A549 treated with AZD9567 at 1 μM for 4 hours (cell line): ENCODE results near the gene PSME3. TPM values are rescaled to one million over a fixed set of nuclear protein-coding genes. Genes with fewer than 3 reads are reported as not detected.

ENCODE experiments used
- total RNA-seq: library from RNA; stranded (reverse); fragments of 200-300 nt; extraction: Qiagen RNA extraction; gene quantifications from 5 replicates; pipeline ENCODE4 v1.2.3, GENCODE V29; 2022; ENCODE audit not compliant: insufficient read depth

The PSME3 gene
- total RNA-seq: 223 to 270 TPM (median 236 TPM) in 5 replicates

DNA sequence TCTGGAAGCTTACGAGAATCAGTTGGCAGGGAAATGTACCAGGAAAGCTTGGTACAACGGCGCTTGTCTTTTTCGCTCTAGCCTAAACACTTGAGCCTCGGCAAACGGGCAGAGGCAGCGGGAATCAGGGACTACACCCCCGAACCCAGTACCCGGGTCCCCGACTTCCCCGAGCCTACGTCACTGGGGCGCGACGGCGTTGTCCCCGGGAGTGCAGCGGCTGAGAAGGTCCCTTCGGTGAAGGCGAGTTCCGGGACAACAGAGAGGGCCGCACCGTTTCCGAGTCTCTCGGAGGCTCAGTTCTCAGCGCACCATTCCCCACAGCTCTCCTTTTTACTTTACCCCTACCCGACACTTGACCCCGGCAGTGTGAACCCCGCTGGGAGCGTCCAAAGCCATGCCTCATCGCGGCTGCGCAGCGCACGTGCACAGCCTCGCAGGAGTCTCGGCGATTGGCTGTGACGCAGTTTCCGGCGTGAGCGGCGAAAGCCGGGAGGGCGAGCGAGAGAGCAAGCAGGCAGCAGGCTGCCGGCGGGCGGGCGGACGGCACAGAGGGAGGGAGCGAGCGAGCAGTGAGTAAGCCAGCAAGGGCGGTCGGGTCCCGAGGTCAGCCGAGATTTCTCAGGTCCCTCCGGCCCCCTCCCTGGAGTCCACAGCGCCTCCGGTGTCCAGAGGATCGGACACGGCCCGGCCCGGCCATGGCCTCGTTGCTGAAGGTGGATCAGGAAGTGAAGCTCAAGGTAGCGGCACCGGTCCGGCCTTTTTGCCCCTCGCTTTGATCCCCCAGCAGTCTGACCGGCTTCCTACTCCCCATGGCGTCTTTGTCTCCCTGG lies at the start of gene PSME3:
TSS of gene PSME3 (plus strand) at position 464 of the 833 bp plus-strand sequence. CDS start at position 699, 235 bp downstream.

GRCh38 chr17:42798383-42799380 lies 34.5 kb upstream of the PSME3 start, which contains the start of the genes CNTD1 and COA3:
Gene CNTD1 (plus strand): TSS chr17:42798861. CDS start chr17:42799068, 207 bp downstream.
Gene COA3 (minus strand): TSS chr17:42798704. CDS start chr17:42798681, 23 bp downstream.

GRCh38 chr17:42844271-42844670 lies 11.1 kb downstream of the PSME3 start, which contains the start of gene AOC2:
Gene AOC2 (plus strand): TSS chr17:42844580. CDS start chr17:42844627, 47 bp downstream.

GRCh38 chr17:42850954-42851353 lies 17.8 kb downstream of the PSME3 start, which contains the start of gene AOC3:
Gene AOC3 (plus strand): TSS chr17:42851199. CDS start chr17:42851344, 145 bp downstream.

Other genes with a start within 250 kb of the PSME3 start
- gene RETREG3, start 224.0 kb upstream of the PSME3 start, total RNA-seq: 26.7 to 33.0 TPM (median 28.0 TPM) in 5 replicates
- 143 to 167 TPM (median 150 TPM) in 5 replicates for gene TUBG1, start 223.7 kb upstream of the PSME3 start, total RNA-seq
- gene TUBG2, start 174.1 kb upstream of the PSME3 start, total RNA-seq: 17.8 to 25.5 TPM (median 24.6 TPM) in 5 replicates
- 14.7 to 17.2 TPM (median 15.3 TPM) in 5 replicates for gene PLEKHH3, start 156.4 kb upstream of the PSME3 start, total RNA-seq
- gene CCR10, start 151.6 kb upstream of the PSME3 start, total RNA-seq: 0.25 to 2.1 TPM (median 0.44 TPM) in 5 replicates
- 5.1 to 6.3 TPM (median 5.7 TPM) in 5 replicates for gene CNTNAP1, start 150.9 kb upstream of the PSME3 start, total RNA-seq
- gene EZH1, start 88.4 kb upstream of the PSME3 start, total RNA-seq: 6.6 to 12.7 TPM (median 12.2 TPM) in 5 replicates
- gene RAMP2, start 72.2 kb upstream of the PSME3 start, total RNA-seq: 0.37 to 0.91 TPM (median 0.82 TPM) in 4 of 5 replicates, not detected in the other
- 120 to 147 TPM (median 124 TPM) in 5 replicates for gene VPS25, start 59.9 kb upstream of the PSME3 start, total RNA-seq
- 1.3 to 2.0 TPM (median 1.8 TPM) in 4 of 5 replicates, not detected in the other for gene WNK4, start 52.8 kb upstream of the PSME3 start, total RNA-seq
- 123 to 134 TPM (median 124 TPM) in 5 replicates for gene COA3, start 34.7 kb upstream of the PSME3 start, total RNA-seq
- gene CNTD1, start 34.5 kb upstream of the PSME3 start, total RNA-seq: 0.06 to 0.19 TPM (median 0.06 TPM) in 4 of 5 replicates, not detected in the other
- 77.7 to 99.1 TPM (median 84.7 TPM) in 5 replicates for gene BECN1, start 9.1 kb upstream of the PSME3 start, total RNA-seq
- 0.77 to 3.0 TPM (median 2.4 TPM) in 5 replicates for gene AOC2, start 11.2 kb downstream of the PSME3 start, total RNA-seq
- gene AOC3, start 17.8 kb downstream of the PSME3 start, total RNA-seq: 1.2 to 2.0 TPM (median 1.5 TPM) in 5 replicates
- gene G6PC1, start 67.4 kb downstream of the PSME3 start, total RNA-seq: not detected in 5 replicates
- 53.9 to 60.7 TPM (median 58.3 TPM) in 5 replicates for gene AARSD1, start 131.1 kb downstream of the PSME3 start, total RNA-seq
- 0.64 to 1.4 TPM (median 1.1 TPM) in 4 of 5 replicates, not detected in the other for gene PTGES3L, start 146.7 kb downstream of the PSME3 start, total RNA-seq
- 18.0 to 20.9 TPM (median 20.3 TPM) in 5 replicates for gene RUNDC1, start 147.2 kb downstream of the PSME3 start, total RNA-seq
- 2,997 to 4,045 TPM (median 3,077 TPM) in 5 replicates for gene RPL27, start 165.0 kb downstream of the PSME3 start, total RNA-seq
- 15.9 to 20.5 TPM (median 17.9 TPM) in 5 replicates for gene IFI35, start 173.4 kb downstream of the PSME3 start, total RNA-seq
- 228 to 249 TPM (median 236 TPM) in 5 replicates for gene VAT1, start 189.0 kb downstream of the PSME3 start, total RNA-seq
- 0.10 to 0.26 TPM (median 0.13 TPM) in 4 of 5 replicates, not detected in the other for gene RND2, start 191.8 kb downstream of the PSME3 start, total RNA-seq